HCT116 (cell line): ENCODE results near the gene NECAB2. TPM values are rescaled to one million over a fixed set of nuclear protein-coding genes. Genes with fewer than 3 reads are reported as not detected.

Source experiments
- ATAC-seq: fragments of 200-7000 bp; cut with Tn5 transposase; 2 replicates; pipeline ENCODE4 v1.9.1; 2020; ENCODE audit warnings: mild to moderate bottlenecking, moderate library complexity
- BruUV-seq: library from RNA; stranded (reverse); fragments of 400-500 nt; replicated peaks from 2 replicates; lab custom pipeline; 2021; lab: Mats Ljungman, UMichigan
- CTCF ChIA-PET: fragments of 300-600 bp; sonication (Branson Sonifier 250); formaldehyde crosslinking; loops from one replicate; lab custom pipeline; 2021; ENCODE audit warnings: antibody characterized with exemption; lab: Charles Lee
- POLR2A ChIA-PET: fragments of 300-600, 350-600 bp; sonication (Branson Sonifier 250); formaldehyde crosslinking; loops from one replicate; lab custom pipeline; 2021; ENCODE audit warnings: antibody characterized with exemption; lab: Charles Lee
- RAD21 ChIA-PET, 2 experiments: fragments of 300-600 bp; sonication (Branson Sonifier 250); formaldehyde crosslinking; loops; one replicate each; lab custom pipeline; 2023; ENCODE audit warnings: low total read pairs in 2 of 2; ENCODE audit not compliant: uncharacterized antibody in 2 of 2, unreplicated experiment in 2 of 2, low non-redundant PET in 1 of 2; lab: Charles Lee
- DNase-seq: peaks from one replicate; pipeline ENCODE4 v3.0.0-alpha.2; 2010; ENCODE audit warnings: low read depth, low spot score
- H2AFZ ChIP-seq: fragments of 200-600 bp; shearing (Covaris generic), sonication (generic); 2 replicates; pipeline ENCODE4 v1.6.1; 2017; ENCODE audit warnings: low read depth, mixed run types, mixed read lengths, antibody characterized with exemption, low read length; ENCODE audit not compliant: poor library complexity, severe bottlenecking
- H3K27ac ChIP-seq: 2 replicates; pipeline ENCODE4 v1.5.1; 2012; ENCODE audit warnings: low read depth, low read length
- H3K27me3 ChIP-seq: fragments of 200-600 bp; sonication (generic); 2 replicates; pipeline ENCODE4 v1.6.1; 2016; ENCODE audit warnings: mixed run types, low read length, mixed read lengths; ENCODE audit not compliant: insufficient read depth
- H3K36me3 ChIP-seq, 2 experiments: fragments of 200-500 bp in 1 of 2; fragments of 200-600 bp in 1 of 2; sonication (Bioruptor generic) in 1 of 2; sonication (generic) in 1 of 2; 2 replicates each; pipeline versions ENCODE4 v1.5.1 to v1.6.1; 2014 to 2016; ENCODE audit warnings: low read length in 2 of 2, inconsistent platforms in 1 of 2, mixed read lengths in 1 of 2, mixed run types in 1 of 2; ENCODE audit not compliant: insufficient read depth in 2 of 2, control insufficient read depth in 1 of 2
- H3K4me1 ChIP-seq, 2 experiments: fragments of 200-600 bp in 1 of 2; sonication (generic) in 1 of 2; 2 replicates each; pipeline versions ENCODE4 v1.5.1 to v1.6.1; 2012 to 2017; ENCODE audit warnings: low read length in 2 of 2, inconsistent platforms in 1 of 2, mild to moderate bottlenecking in 1 of 2, mixed read lengths in 1 of 2, mixed run types in 1 of 2, moderate library complexity in 1 of 2; ENCODE audit not compliant: insufficient read depth in 2 of 2, control insufficient read depth in 1 of 2
- H3K4me2 ChIP-seq: fragments of 200-600 bp; sonication (generic); 2 replicates; pipeline ENCODE4 v1.6.1; 2017; ENCODE audit warnings: mixed run types, low read length, mixed read lengths
- H3K4me3 ChIP-seq, 2 experiments: fragments of 200-600 bp in 1 of 2; sonication (generic) in 1 of 2; replicated peaks in 1 of 2; 2 replicates each; pipeline ENCODE4 v1.5.1; 2011 to 2016; ENCODE audit warnings: low read length in 2 of 2, control low read depth in 1 of 2, low read depth in 1 of 2, mild to moderate bottlenecking in 1 of 2, mixed read lengths in 1 of 2, mixed run types in 1 of 2
- H3K79me2 ChIP-seq: fragments of 200-600 bp; sonication (generic); 2 replicates; pipeline ENCODE4 v1.6.1; 2017; ENCODE audit warnings: mild to moderate bottlenecking, mixed run types, low read length, moderate library complexity, mixed read lengths; ENCODE audit not compliant: insufficient read depth
- H3K9ac ChIP-seq: fragments of 200-600 bp; sonication (generic); 2 replicates; pipeline ENCODE4 v1.6.1; 2016; ENCODE audit warnings: low read length, mixed read lengths
- H3K9me2 ChIP-seq: fragments of 200-600 bp; sonication (generic), shearing (Covaris generic); 2 replicates; pipeline ENCODE4 v1.6.1; 2017; ENCODE audit warnings: mixed run types, mild to moderate bottlenecking, moderate library complexity; ENCODE audit not compliant: insufficient read depth
- H3K9me3 ChIP-seq, 2 experiments: fragments of 200-500 bp in 1 of 2; fragments of 200-600 bp in 1 of 2; sonication (Bioruptor generic) in 1 of 2; sonication (generic) in 1 of 2; 2 replicates each; pipeline ENCODE4 v1.6.1; 2014 to 2017; ENCODE audit warnings: low read length in 2 of 2, mixed read lengths in 2 of 2, inconsistent platforms in 1 of 2, low read depth in 1 of 2, mild to moderate bottlenecking in 1 of 2, mixed run types in 1 of 2, moderate library complexity in 1 of 2; ENCODE audit not compliant: control insufficient read depth in 1 of 2, insufficient read depth in 1 of 2
- H4K20me1 ChIP-seq: fragments of 200-600 bp; sonication (generic), shearing (Covaris generic); 2 replicates; pipeline ENCODE4 v1.6.1; 2017; ENCODE audit warnings: mixed run types, mild to moderate bottlenecking, moderate library complexity; ENCODE audit not compliant: insufficient read depth
- CTCF ChIP-seq, 3 experiments: fragments of 200-600 bp in 1 of 3; sonication (generic) in 1 of 3; IDR thresholded peaks in 2 of 3; conservative IDR thresholded peaks in 1 of 3; 2 replicates each; pipeline ENCODE4 v1.5.1; 2012 to 2017; ENCODE audit warnings: low read depth in 2 of 3, low read length in 2 of 3, antibody characterized with exemption in 1 of 3, borderline replicate concordance in 1 of 3, control low read depth in 1 of 3, mild to moderate bottlenecking in 1 of 3, mixed read lengths in 1 of 3, mixed run types in 1 of 3, moderate library complexity in 1 of 3; ENCODE audit not compliant: insufficient read depth in 1 of 3
- EZH2phosphoT487 ChIP-seq: fragments of 200-600 bp; IDR thresholded peaks from 2 replicates; pipeline ENCODE4 v1.6.1; 2018; ENCODE audit warnings: antibody characterized with exemption, borderline replicate concordance
- POLR2A ChIP-seq: IDR thresholded peaks from 2 replicates; pipeline ENCODE4 v1.7.0; 2011; ENCODE audit warnings: borderline replicate concordance; ENCODE audit not compliant: insufficient read depth, insufficient read length; ENCODE audit errors: extremely low read depth
- SP1 ChIP-seq: IDR thresholded peaks from 2 replicates; pipeline ENCODE4 v1.6.1; 2012; ENCODE audit warnings: low read depth
- ZBTB33 ChIP-seq: IDR thresholded peaks from 2 replicates; pipeline ENCODE4 v1.6.1; 2011; ENCODE audit warnings: mild to moderate bottlenecking, low read length, moderate library complexity; ENCODE audit not compliant: insufficient replicate concordance; ENCODE audit errors: extremely low read depth
- intact Hi-C: fragments of 100-400 bp; cut with micrococcal nuclease; formaldehyde crosslinking; loops from 2 replicates; pipeline ENCODE4 v1.10.0; 2022
- total RNA-seq: library from RNA; stranded (reverse); gene quantifications from one replicate; pipeline ENCODE4 v1.2.1, GENCODE V29; 2021; ENCODE audit not compliant: unreplicated experiment

NECAB2 gene
- total RNA-seq, 1 experiment from 2014 or later = 0.61 TPM

- Histone ChIP-seq H2AFZ (no peak overlapping the region), H4K20me1 (no peaks in the 10 kb centered on the region), H3K27ac (no peak overlapping the region), H3K4me3 (no peak overlapping the region), H3K4me2 (no peak overlapping the region), H3K9ac (no peak overlapping the region), H3K9me3 (no peaks in the 10 kb centered on the region), H3K79me2 (no peaks in the 10 kb centered on the region), H3K36me3 (peaks cover 7 to 17% of the 10 kb centered on the region in 2 experiments; a peak in 1 of 4 replicates), H3K9me2 (no peaks in the 10 kb centered on the region), H3K27me3 (no peaks in the 10 kb centered on the region), H3K4me1 (no peaks in the 10 kb centered on the region)
- TF ChIP-seq POLR2A = no peak
- TF ChIP-seq EZH2phosphoT487 = no peak
- TF ChIP-seq SP1 = no peak
- no peak for TF ChIP-seq ZBTB33
- no peak for TF ChIP-seq CTCF (IDR thresholded peaks at IDR 0.05 in 2 of 3, conservative IDR thresholded peaks at IDR 0.05 in 1 of 3; ENCODE audit: borderline replicate concordance in 1 of 3, insufficient read depth in 1 of 3, low read depth in 2 of 3, low read length in 2 of 3)
- no peak for ATAC-seq
- no peak for DNase-seq
- POLR2A ChIA-PET = no interaction called here
- CTCF ChIA-PET = interaction anchor here (1.0 kb wide), 2 partner anchors 9 to 102 kb away, joined by 5 to 6 read pairs; no protein-coding TSS in a partner anchor
- intact Hi-C loops = no loop called here
- BruUV-seq = no TSS peak
- RAD21 ChIA-PET = no interaction called here
Observed at GRCh38 chr16:83963277-83964119, 4.5 kb upstream of the NECAB2 start.
